ENCODE measurements around the gene PAPPA. TPM values are rescaled to one million over a fixed set of nuclear protein-coding genes. Genes with fewer than 3 reads are reported as not detected.

The PAPPA gene
- total and polyA plus RNA-seq, 9 of the 15 experiments (the other 6 are each of a cell fraction or from before 2014, with no cell fraction given) = 0.06 to 0.18 (median 0.11) TPM

DNA sequence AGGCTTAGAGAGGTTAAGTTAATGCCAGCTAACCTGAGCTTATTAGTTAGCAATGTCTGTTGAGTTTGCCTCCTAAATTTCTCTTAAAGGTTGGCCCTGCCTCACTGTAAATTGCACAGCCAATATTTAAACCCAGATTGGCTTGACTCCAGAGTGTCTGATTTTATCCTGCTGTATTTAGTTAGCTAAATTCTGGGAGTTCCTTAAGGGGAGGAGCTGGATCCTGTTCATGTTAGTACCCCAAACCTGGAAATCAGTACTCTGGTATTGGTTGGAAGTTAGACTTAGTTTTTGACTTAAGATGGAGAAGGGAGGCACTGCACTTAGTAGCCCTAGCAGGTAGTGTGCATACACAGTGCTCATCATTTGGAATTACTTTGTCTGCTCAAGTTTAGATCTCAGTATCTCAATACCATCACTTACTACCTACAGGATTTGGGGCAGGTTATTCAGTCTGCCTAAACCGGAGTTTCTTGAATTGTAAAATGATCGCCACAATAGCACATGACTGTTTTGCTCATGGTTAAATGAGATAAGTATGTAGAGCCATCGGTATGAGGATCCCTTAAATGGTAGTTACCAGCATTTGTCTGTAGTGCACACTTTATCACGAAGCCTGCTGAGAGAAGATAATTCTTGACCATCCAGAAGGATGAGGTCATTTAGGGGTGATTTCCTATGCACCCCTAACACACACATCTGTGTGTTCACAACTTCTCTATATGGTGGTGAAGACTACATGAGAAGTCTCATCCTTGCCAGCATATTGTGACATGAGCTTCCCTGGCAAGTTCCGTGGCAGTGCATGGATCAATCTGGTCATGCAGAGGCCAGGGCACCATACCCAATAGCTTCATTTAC, 268.8 kb downstream of the PAPPA start (continued):
- TF ChIP-seq, protein P1, sequence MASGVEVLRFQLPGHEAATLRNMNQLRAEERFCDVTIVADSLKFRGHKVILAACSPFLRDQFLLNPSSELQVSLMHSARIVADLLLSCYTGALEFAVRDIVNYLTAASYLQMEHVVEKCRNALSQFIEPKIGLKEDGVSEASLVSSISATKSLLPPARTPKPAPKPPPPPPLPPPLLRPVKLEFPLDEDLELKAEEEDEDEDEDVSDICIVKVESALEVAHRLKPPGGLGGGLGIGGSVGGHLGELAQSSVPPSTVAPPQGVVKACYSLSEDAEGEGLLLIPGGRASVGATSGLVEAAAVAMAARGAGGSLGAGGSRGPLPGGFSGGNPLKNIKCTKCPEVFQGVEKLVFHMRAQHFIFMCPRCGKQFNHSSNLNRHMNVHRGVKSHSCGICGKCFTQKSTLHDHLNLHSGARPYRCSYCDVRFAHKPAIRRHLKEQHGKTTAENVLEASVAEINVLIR (CRISPR knock-in tag; IDR thresholded peaks at IDR 0.05) = no peak
- TF ChIP-seq TBL1XR1 (IDR thresholded peaks at IDR 0.05; ENCODE audit: low read length in 2 of 2) (peak; percentile 57 to 95; a peak in 3 of 4 replicates), DLX4 (CRISPR knock-in tag; IDR thresholded peaks at IDR 0.05) (no peak), SMC3 (conservative IDR thresholded peaks at IDR 0.05; ENCODE audit: insufficient read depth, low read depth, low read length) (no peak), SMARCA4 (IDR thresholded peaks at IDR 0.05) (peak; percentile 97), FOSL1 (tag; conservative IDR thresholded peaks at IDR 0.05) (peak; percentile 89), PBX2 (CRISPR knock-in tag; IDR thresholded peaks at IDR 0.05; ENCODE audit: low read depth) (no peak), PBX2 (tag; conservative IDR thresholded peaks at IDR 0.05; ENCODE audit: low read depth) (peak; percentile 48), ZNF668 (CRISPR knock-in tag; IDR thresholded peaks at IDR 0.05) (peak; percentile 43; the same call in 1 of the 2 replicates), ZNF184 (CRISPR knock-in tag; IDR thresholded peaks at IDR 0.05) (no peak), BCOR (IDR thresholded peaks at IDR 0.05) (0 out of 2 replicates have a peak, but pooled peaks have one; percentile 24), ZNF280B (CRISPR knock-in tag; IDR thresholded peaks at IDR 0.05) (no peak), CHCHD3 (CRISPR knock-in tag; IDR thresholded peaks at IDR 0.05) (no peak), MECOM (CRISPR knock-in tag; IDR thresholded peaks at IDR 0.05) (peak; percentile 65), ZNF766 (CRISPR knock-in tag; conservative IDR thresholded peaks at IDR 0.05) (peak; percentile 89)
- TF ChIP-seq, protein P2, sequence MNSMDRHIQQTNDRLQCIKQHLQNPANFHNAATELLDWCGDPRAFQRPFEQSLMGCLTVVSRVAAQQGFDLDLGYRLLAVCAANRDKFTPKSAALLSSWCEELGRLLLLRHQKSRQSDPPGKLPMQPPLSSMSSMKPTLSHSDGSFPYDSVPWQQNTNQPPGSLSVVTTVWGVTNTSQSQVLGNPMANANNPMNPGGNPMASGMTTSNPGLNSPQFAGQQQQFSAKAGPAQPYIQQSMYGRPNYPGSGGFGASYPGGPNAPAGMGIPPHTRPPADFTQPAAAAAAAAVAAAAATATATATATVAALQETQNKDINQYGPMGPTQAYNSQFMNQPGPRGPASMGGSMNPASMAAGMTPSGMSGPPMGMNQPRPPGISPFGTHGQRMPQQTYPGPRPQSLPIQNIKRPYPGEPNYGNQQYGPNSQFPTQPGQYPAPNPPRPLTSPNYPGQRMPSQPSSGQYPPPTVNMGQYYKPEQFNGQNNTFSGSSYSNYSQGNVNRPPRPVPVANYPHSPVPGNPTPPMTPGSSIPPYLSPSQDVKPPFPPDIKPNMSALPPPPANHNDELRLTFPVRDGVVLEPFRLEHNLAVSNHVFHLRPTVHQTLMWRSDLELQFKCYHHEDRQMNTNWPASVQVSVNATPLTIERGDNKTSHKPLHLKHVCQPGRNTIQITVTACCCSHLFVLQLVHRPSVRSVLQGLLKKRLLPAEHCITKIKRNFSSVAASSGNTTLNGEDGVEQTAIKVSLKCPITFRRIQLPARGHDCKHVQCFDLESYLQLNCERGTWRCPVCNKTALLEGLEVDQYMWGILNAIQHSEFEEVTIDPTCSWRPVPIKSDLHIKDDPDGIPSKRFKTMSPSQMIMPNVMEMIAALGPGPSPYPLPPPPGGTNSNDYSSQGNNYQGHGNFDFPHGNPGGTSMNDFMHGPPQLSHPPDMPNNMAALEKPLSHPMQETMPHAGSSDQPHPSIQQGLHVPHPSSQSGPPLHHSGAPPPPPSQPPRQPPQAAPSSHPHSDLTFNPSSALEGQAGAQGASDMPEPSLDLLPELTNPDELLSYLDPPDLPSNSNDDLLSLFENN (IDR thresholded peaks at IDR 0.05; ENCODE audit: low read depth in 2 of 2, low read length in 2 of 2) = peak in 1 of 2 experiments; percentile 80; a peak in 2 of 4 replicates
- TF ChIP-seq, protein P3, sequence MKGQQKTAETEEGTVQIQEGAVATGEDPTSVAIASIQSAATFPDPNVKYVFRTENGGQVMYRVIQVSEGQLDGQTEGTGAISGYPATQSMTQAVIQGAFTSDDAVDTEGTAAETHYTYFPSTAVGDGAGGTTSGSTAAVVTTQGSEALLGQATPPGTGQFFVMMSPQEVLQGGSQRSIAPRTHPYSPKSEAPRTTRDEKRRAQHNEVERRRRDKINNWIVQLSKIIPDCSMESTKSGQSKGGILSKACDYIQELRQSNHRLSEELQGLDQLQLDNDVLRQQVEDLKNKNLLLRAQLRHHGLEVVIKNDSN (CRISPR knock-in tag; IDR thresholded peaks at IDR 0.05) = no peak
